ENCODE measurements around the gene COMTD1.

Gene COMTD1

GRCh38 chr10:75234017-75234682, 1.6 kb downstream of the COMTD1 start:
- peaks cover 3% of the 10 kb centered on the region for H3K79me2 ChIP-seq (ENCODE audit: low read length)
- H2AFZ ChIP-seq (ENCODE audit: low read depth, low read length) = peak overlapping the region; percentile 78; the same call in 1 of the 2 replicates
- H3K4me1 ChIP-seq (ENCODE audit: low read length) = peaks cover 11% of the 10 kb centered on the region
- peak overlapping the region; percentile 66 for H3K27ac ChIP-seq (ENCODE audit: low read length)
- H3K9me3 ChIP-seq (ENCODE audit: insufficient read depth, low read length) = no peaks in the 10 kb centered on the region
- H3K4me3 ChIP-seq (ENCODE audit: low read length) = peak overlapping the region; percentile 95
- H3K36me3 ChIP-seq (replicated peaks; ENCODE audit: low read depth, low read length) = peaks cover 21% of the 10 kb centered on the region
- H3K4me2 ChIP-seq (ENCODE audit: low read length) = peak overlapping the region; percentile 94
- TF ChIP-seq EZH2phosphoT487 (IDR thresholded peaks at IDR 0.05; ENCODE audit: low read depth) (no peak), CTCF (IDR thresholded peaks at IDR 0.05; ENCODE audit: low read depth, low read length) (no peak)
- H3K9ac ChIP-seq (ENCODE audit: low read length) = peak overlapping the region; percentile 85
- no peaks in the 10 kb centered on the region for H4K20me1 ChIP-seq (ENCODE audit: insufficient read depth, low read length)
- no peaks in the 10 kb centered on the region for H3K27me3 ChIP-seq (ENCODE audit: low read depth, low read length)

- Histone ChIP-seq H3K36me3 (replicated peaks; ENCODE audit: low read depth, low read length) (peaks cover 21% of the 10 kb centered on the region), H3K27me3 (ENCODE audit: low read depth, low read length) (no peaks in the 10 kb centered on the region), H3K9me3 (ENCODE audit: insufficient read depth, low read length) (no peaks in the 10 kb centered on the region), H3K4me2 (ENCODE audit: low read length) (peak overlapping the region; percentile 84), H3K79me2 (ENCODE audit: low read length) (peaks cover 9% of the 10 kb centered on the region), H3K4me3 (ENCODE audit: low read length) (peak overlapping the region; percentile 95), H3K27ac (ENCODE audit: low read length) (peak overlapping the region; percentile 56), H2AFZ (ENCODE audit: low read depth, low read length) (no peak overlapping the region), H4K20me1 (ENCODE audit: insufficient read depth, low read length) (peaks cover 4% of the 10 kb centered on the region), H3K9ac (ENCODE audit: low read length) (peak overlapping the region; percentile 59), H3K4me1 (ENCODE audit: low read length) (peaks cover 11% of the 10 kb centered on the region)
- no peak for TF ChIP-seq EZH2phosphoT487 (IDR thresholded peaks at IDR 0.05; ENCODE audit: low read depth)
- TF ChIP-seq CTCF (IDR thresholded peaks at IDR 0.05; ENCODE audit: low read depth, low read length) = no peak
These were observed 2.2 kb downstream of the COMTD1 start for GRCh38 chr10:75233444-75234016.

GRCh38 chr10:75231672-75232581, 3.8 kb downstream of the COMTD1 start:
- no peak for TF ChIP-seq EZH2phosphoT487 (IDR thresholded peaks at IDR 0.05; ENCODE audit: low read depth)
- H2AFZ ChIP-seq (ENCODE audit: low read depth, low read length) = no peak overlapping the region

GRCh38 chr10:75230600-75231038, 5.1 kb downstream of the COMTD1 start:
- Histone ChIP-seq H4K20me1 (ENCODE audit: insufficient read depth, low read length) (peaks cover 9% of the 10 kb centered on the region), H3K4me2 (ENCODE audit: low read length) (no peak overlapping the region), H3K36me3 (replicated peaks; ENCODE audit: low read depth, low read length) (peaks cover 24% of the 10 kb centered on the region), H3K4me1 (ENCODE audit: low read length) (peaks cover 6% of the 10 kb centered on the region), H3K27ac (ENCODE audit: low read length) (no peak overlapping the region), H3K79me2 (ENCODE audit: low read length) (peaks cover 36% of the 10 kb centered on the region), H2AFZ (ENCODE audit: low read depth, low read length) (no peak overlapping the region), H3K9ac (ENCODE audit: low read length) (no peak overlapping the region), H3K9me3 (ENCODE audit: insufficient read depth, low read length) (no peaks in the 10 kb centered on the region), H3K27me3 (ENCODE audit: low read depth, low read length) (no peaks in the 10 kb centered on the region), H3K4me3 (ENCODE audit: low read length) (no peak overlapping the region)
- TF ChIP-seq EZH2phosphoT487 (IDR thresholded peaks at IDR 0.05; ENCODE audit: low read depth) = no peak
- peak; percentile 78 for TF ChIP-seq CTCF (IDR thresholded peaks at IDR 0.05; ENCODE audit: low read depth, low read length)

More at GRCh38 chr10:75231672-75232581, 3.8 kb downstream of the COMTD1 start:
- H3K27me3 ChIP-seq (ENCODE audit: low read depth, low read length) = no peaks in the 10 kb centered on the region
- no peak overlapping the region for H3K9ac ChIP-seq (ENCODE audit: low read length)
- peaks cover 23% of the 10 kb centered on the region for H3K79me2 ChIP-seq (ENCODE audit: low read length)
- no peak overlapping the region for H3K4me2 ChIP-seq (ENCODE audit: low read length)
- peaks cover 21% of the 10 kb centered on the region for H3K36me3 ChIP-seq (replicated peaks; ENCODE audit: low read depth, low read length)
- H3K4me1 ChIP-seq (ENCODE audit: low read length) = peaks cover 11% of the 10 kb centered on the region
- H3K27ac ChIP-seq (ENCODE audit: low read length) = no peak overlapping the region
- H3K4me3 ChIP-seq (ENCODE audit: low read length) = no peak overlapping the region
- H3K9me3 ChIP-seq (ENCODE audit: insufficient read depth, low read length) = no peaks in the 10 kb centered on the region
- peaks cover 9% of the 10 kb centered on the region for H4K20me1 ChIP-seq (ENCODE audit: insufficient read depth, low read length)

Data from OCI-LY3 (cell line).